DND-41 (cell line): ENCODE results near the gene KCND1.
"Not testable (repeated sequence)": the region's sequence is repeated elsewhere in the genome, so short reads cannot be mapped to it uniquely, and the experiment has no call there.

Source experiments
- ATAC-seq: fragments of 200-7000 bp; cut with Tn5 transposase; 3 replicates; pipeline ENCODE4 v1.9.1; 2021; ENCODE audit warnings: low read depth; ENCODE audit not compliant: insufficient read depth
- DNase-seq: peaks from one replicate; pipeline ENCODE4 v3.0.0-alpha.2; 2020
- H2AFZ ChIP-seq: 2 replicates; pipeline ENCODE4 v1.6.0; 2012; ENCODE audit warnings: low read depth, low read length
- H3K27ac ChIP-seq: 2 replicates; pipeline ENCODE4 v1.5.1; 2012; ENCODE audit warnings: low read length, inconsistent platforms
- H3K27me3 ChIP-seq: fragments of 200-600 bp; sonication (generic); 2 replicates; pipeline ENCODE4 v1.6.0; 2012; ENCODE audit warnings: low read length, mild to moderate bottlenecking, inconsistent platforms; ENCODE audit not compliant: insufficient read depth, poor library complexity
- H3K36me3 ChIP-seq: 2 replicates; pipeline ENCODE4 v1.5.1; 2012; ENCODE audit warnings: low read length, inconsistent platforms; ENCODE audit not compliant: insufficient read depth
- H3K4me1 ChIP-seq: 2 replicates; pipeline ENCODE4 v1.5.1; 2012; ENCODE audit warnings: mild to moderate bottlenecking, low read length; ENCODE audit not compliant: insufficient read depth
- H3K4me2 ChIP-seq: 2 replicates; pipeline ENCODE4 v1.6.0; 2012; ENCODE audit warnings: mild to moderate bottlenecking, moderate library complexity, low read length, inconsistent platforms; ENCODE audit not compliant: insufficient read depth
- H3K4me3 ChIP-seq, 2 experiments: fragments of 200-600 bp in 1 of 2; shearing (Covaris generic) in 1 of 2; 2 replicates each; pipeline ENCODE4 v1.5.1; 2012 to 2016; ENCODE audit warnings: inconsistent platforms in 2 of 2, low read length in 2 of 2, mild to moderate bottlenecking in 2 of 2, low read depth in 1 of 2, moderate library complexity in 1 of 2
- H3K79me2 ChIP-seq: 2 replicates; pipeline ENCODE4 v1.6.0; 2012; ENCODE audit warnings: low read length, inconsistent platforms; ENCODE audit not compliant: insufficient read depth
- H3K9ac ChIP-seq: 2 replicates; pipeline ENCODE4 v1.6.0; 2012; ENCODE audit warnings: low read depth, mild to moderate bottlenecking, inconsistent platforms, low read length, moderate library complexity
- H3K9me3 ChIP-seq: 2 replicates; pipeline ENCODE4 v1.5.1; 2012; ENCODE audit warnings: low read length, moderate library complexity, mild to moderate bottlenecking, inconsistent platforms; ENCODE audit not compliant: insufficient read depth, severe bottlenecking
- H4K20me1 ChIP-seq: 2 replicates; pipeline ENCODE4 v1.6.0; 2012; ENCODE audit warnings: low read length; ENCODE audit not compliant: insufficient read depth
- EZH2 ChIP-seq: IDR thresholded peaks from 3 replicates; pipeline ENCODE4 v1.6.1; 2012; ENCODE audit warnings: borderline replicate concordance, low read depth, mild to moderate bottlenecking, moderate library complexity, low read length, inconsistent platforms; ENCODE audit not compliant: severe bottlenecking
- TF ChIP-seq, protein P1 (sequence below): IDR thresholded peaks from 2 replicates; pipeline ENCODE4 v1.5.1; 2012; ENCODE audit warnings: borderline replicate concordance, low read length, moderate library complexity, mild to moderate bottlenecking; ENCODE audit not compliant: poor library complexity, severe bottlenecking; ENCODE audit errors: extremely low read depth

KCND1 gene

GRCh38 chrX:48983896-48984295 lies 12.3 kb upstream of the KCND1 start:
- Histone ChIP-seq H4K20me1 (no peaks in the 10 kb centered on the region), H3K79me2 (no peaks in the 10 kb centered on the region), H3K4me1 (no peaks in the 10 kb centered on the region), H3K9me3 (no peaks in the 10 kb centered on the region), H3K27me3 (no peaks in the 10 kb centered on the region), H3K4me2 (no peak overlapping the region), H3K9ac (no peak overlapping the region), H3K4me3 (no peak overlapping the region), H2AFZ (no peak overlapping the region), H3K36me3 (peaks cover 51% of the 10 kb centered on the region), H3K27ac (no peak overlapping the region)
- ATAC-seq (no peak), DNase-seq (no peak)
- no peak for TF ChIP-seq EZH2

- DNase-seq = no peak
- ATAC-seq = no peak
- H3K36me3 ChIP-seq = peaks cover 49% of the 10 kb centered on the region
- H3K9ac ChIP-seq = no peak overlapping the region
- H3K27ac ChIP-seq = no peak overlapping the region
- no peaks in the 10 kb centered on the region for H3K9me3 ChIP-seq
- TF ChIP-seq EZH2 = no peak
- TF ChIP-seq, protein P1, sequence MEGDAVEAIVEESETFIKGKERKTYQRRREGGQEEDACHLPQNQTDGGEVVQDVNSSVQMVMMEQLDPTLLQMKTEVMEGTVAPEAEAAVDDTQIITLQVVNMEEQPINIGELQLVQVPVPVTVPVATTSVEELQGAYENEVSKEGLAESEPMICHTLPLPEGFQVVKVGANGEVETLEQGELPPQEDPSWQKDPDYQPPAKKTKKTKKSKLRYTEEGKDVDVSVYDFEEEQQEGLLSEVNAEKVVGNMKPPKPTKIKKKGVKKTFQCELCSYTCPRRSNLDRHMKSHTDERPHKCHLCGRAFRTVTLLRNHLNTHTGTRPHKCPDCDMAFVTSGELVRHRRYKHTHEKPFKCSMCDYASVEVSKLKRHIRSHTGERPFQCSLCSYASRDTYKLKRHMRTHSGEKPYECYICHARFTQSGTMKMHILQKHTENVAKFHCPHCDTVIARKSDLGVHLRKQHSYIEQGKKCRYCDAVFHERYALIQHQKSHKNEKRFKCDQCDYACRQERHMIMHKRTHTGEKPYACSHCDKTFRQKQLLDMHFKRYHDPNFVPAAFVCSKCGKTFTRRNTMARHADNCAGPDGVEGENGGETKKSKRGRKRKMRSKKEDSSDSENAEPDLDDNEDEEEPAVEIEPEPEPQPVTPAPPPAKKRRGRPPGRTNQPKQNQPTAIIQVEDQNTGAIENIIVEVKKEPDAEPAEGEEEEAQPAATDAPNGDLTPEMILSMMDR = no peak
- no peaks in the 10 kb centered on the region for H3K79me2 ChIP-seq
- H2AFZ ChIP-seq = no peak overlapping the region
- H3K27me3 ChIP-seq = no peaks in the 10 kb centered on the region
- no peaks in the 10 kb centered on the region for H4K20me1 ChIP-seq
- H3K4me3 ChIP-seq = no peak overlapping the region
- H3K4me2 ChIP-seq = no peak overlapping the region
- H3K4me1 ChIP-seq = no peaks in the 10 kb centered on the region
Measured at GRCh38 chrX:48983081-48983480, 11.4 kb upstream of the KCND1 start.

DNA sequence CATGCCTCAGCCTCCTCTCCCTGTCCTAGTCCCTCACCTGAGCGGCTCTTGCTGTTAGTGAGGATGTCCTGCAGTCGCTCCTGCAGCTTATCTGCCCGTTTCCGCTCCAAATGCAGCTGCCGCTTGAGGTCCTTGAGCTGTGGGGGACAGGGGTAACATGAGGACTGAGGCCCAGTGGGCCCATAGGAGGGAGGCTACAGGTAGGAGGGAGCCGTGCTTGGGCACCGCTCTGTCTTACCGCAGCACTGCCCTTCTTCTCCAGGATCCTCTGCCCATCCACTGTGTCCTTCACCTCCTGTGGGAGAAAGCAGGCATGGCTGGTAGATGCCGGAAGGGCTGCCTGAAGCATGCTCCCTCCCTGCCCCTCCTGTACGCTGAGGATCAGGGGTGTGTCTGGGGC lies 9.5 kb upstream of the KCND1 start:
- H3K4me2 ChIP-seq = no peak overlapping the region
- H3K79me2 ChIP-seq = no peaks in the 10 kb centered on the region
- H2AFZ ChIP-seq = no peak overlapping the region
- DNase-seq (no peak), ATAC-seq (no peak)
- H3K9ac ChIP-seq = no peak overlapping the region
- no peaks in the 10 kb centered on the region for H4K20me1 ChIP-seq
- H3K27ac ChIP-seq = no peak overlapping the region
- H3K27me3 ChIP-seq = no peaks in the 10 kb centered on the region
- no peaks in the 10 kb centered on the region for H3K4me1 ChIP-seq
- H3K9me3 ChIP-seq = no peaks in the 10 kb centered on the region
- H3K4me3 ChIP-seq = no peak overlapping the region
- TF ChIP-seq, protein P1 = no peak
- no peak for TF ChIP-seq EZH2
- peaks cover 52% of the 10 kb centered on the region for H3K36me3 ChIP-seq

GRCh38 chrX:48980341-48980740 lies 8.7 kb upstream of the KCND1 start:
- H3K36me3 ChIP-seq = peaks cover 57% of the 10 kb centered on the region
- ATAC-seq, H3K4me1 ChIP-seq, DNase-seq, H3K27ac ChIP-seq, H3K27me3 ChIP-seq, H2AFZ ChIP-seq, H3K4me2 ChIP-seq, H4K20me1 ChIP-seq, H3K9ac ChIP-seq, H3K4me3 ChIP-seq, H3K79me2 ChIP-seq, H3K9me3 ChIP-seq: not testable (repeated sequence)
